SU-DHL-6 (cell line): ENCODE data around the gene IGSF22.

Source experiments
- H2AFZ ChIP-seq: fragments of 200-600 bp; sonication (generic); 2 replicates; pipeline ENCODE4 v1.6.1; 2014; ENCODE audit warnings: low read depth, mild to moderate bottlenecking, moderate library complexity, mixed read lengths, antibody characterized with exemption, low read length; ENCODE audit not compliant: severe bottlenecking
- H3F3A ChIP-seq: fragments of 200-600 bp; shearing (Covaris generic); 2 replicates; pipeline ENCODE4 v1.6.0; 2016; ENCODE audit warnings: antibody characterized with exemption, mild to moderate bottlenecking; ENCODE audit not compliant: insufficient read depth
- H3K27ac ChIP-seq: fragments of 200-600 bp; sonication (generic); 2 replicates; pipeline ENCODE4 v1.5.1; 2016; ENCODE audit warnings: low read depth, mild to moderate bottlenecking, low read length, moderate library complexity, mixed read lengths
- H3K27me3 ChIP-seq: fragments of 200-600 bp; sonication (generic), shearing (Covaris generic); 2 replicates; pipeline ENCODE4 v1.6.0; 2014; ENCODE audit warnings: mild to moderate bottlenecking, low read length
- H3K36me3 ChIP-seq: fragments of 200-600 bp; sonication (generic); 2 replicates; pipeline ENCODE4 v1.6.1; 2014; ENCODE audit warnings: mild to moderate bottlenecking, low read length, mixed read lengths
- H3K4me2 ChIP-seq: fragments of 300-600, 200-600 bp; shearing (Covaris generic), sonication (generic); 2 replicates; pipeline ENCODE4 v1.6.0; 2014; ENCODE audit warnings: low read length, low read depth, mild to moderate bottlenecking; ENCODE audit not compliant: poor library complexity, severe bottlenecking
- H3K4me3 ChIP-seq: fragments of 200-600 bp; sonication (generic); 2 replicates; pipeline ENCODE4 v1.5.1; 2014; ENCODE audit warnings: antibody characterized with exemption, low read length, mild to moderate bottlenecking, mixed read lengths; ENCODE audit not compliant: insufficient read depth, poor library complexity, severe bottlenecking
- H3K79me2 ChIP-seq: fragments of 200-600 bp; sonication (generic); 2 replicates; pipeline ENCODE4 v1.6.1; 2014; ENCODE audit warnings: mild to moderate bottlenecking, low read length, moderate library complexity; ENCODE audit not compliant: insufficient read depth
- H3K9ac ChIP-seq: fragments of 200-600 bp; sonication (generic); 2 replicates; pipeline ENCODE4 v1.7.0; 2014; ENCODE audit warnings: mild to moderate bottlenecking, low read length
- H3K9me2 ChIP-seq: fragments of 200-600 bp; sonication (generic); replicated peaks from 2 replicates; pipeline ENCODE4 v1.6.1; 2014; ENCODE audit warnings: low read length; ENCODE audit not compliant: insufficient read depth
- H3K9me3 ChIP-seq: fragments of 200-600 bp; sonication (generic); 2 replicates; pipeline ENCODE4 v1.6.1; 2014; ENCODE audit warnings: low read length, mixed read lengths; ENCODE audit not compliant: insufficient read depth
- H4K20me1 ChIP-seq: fragments of 200-600 bp; sonication (generic); 2 replicates; pipeline ENCODE4 v1.6.1; 2014; ENCODE audit warnings: low read depth, mild to moderate bottlenecking, antibody characterized with exemption, low read length, moderate library complexity, mixed read lengths
- CTCF ChIP-seq: fragments of 200-600 bp; sonication (generic); IDR thresholded peaks from one replicate; pipeline ENCODE4 v1.5.1; 2017; ENCODE audit warnings: antibody characterized with exemption, mild to moderate bottlenecking, low read length, moderate library complexity; ENCODE audit not compliant: insufficient read depth, poor library complexity, severe bottlenecking
- EZH2phosphoT487 ChIP-seq: fragments of 200-600 bp; sonication (generic), shearing (Covaris generic); conservative IDR thresholded peaks from 2 replicates; pipeline ENCODE4 v1.6.1; 2018; ENCODE audit warnings: mild to moderate bottlenecking, antibody characterized with exemption, low read length, moderate library complexity, mixed read lengths

The IGSF22 gene

DNA sequence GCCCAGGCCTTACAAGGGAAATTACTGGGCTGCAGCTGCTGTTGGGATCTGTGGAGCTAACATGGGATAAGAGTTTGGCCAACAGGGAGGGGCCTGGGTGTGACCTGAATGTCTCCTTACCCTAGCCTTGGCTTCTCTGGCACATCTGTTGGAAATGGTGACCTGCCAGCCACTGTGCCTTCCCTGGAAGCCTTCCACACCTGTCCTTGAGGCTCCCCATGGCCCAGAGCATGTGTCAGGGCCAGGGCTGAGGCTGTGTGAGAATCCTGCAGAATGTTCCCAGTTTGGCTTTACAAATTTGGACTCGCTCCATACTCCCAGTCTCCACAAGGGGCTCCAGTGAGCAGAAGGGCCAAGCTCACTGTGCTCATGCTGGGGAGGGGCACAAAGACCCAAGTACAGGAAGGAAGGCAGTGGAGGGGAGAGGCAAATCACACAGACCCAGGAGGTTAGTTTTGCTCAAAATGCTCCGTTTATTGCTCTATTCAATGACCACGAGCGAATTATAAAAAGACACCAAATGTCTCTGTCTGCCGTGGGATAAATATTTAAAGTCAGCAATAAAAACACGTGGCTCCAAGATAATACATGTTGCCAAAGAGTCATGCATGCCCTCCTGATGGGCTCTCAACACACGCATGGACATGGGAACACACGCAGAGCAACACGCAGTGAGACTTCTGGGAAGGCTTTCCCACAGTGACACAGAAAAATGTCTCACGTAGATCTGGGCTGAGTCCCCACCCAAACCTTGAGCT is 1.7 kb upstream of the IGSF22 start:
- peak overlapping the region; percentile 33 for H2AFZ ChIP-seq
- TF ChIP-seq EZH2phosphoT487 (no peak), CTCF (peak; percentile 70)
- H3K4me3 ChIP-seq = no peak overlapping the region
- H4K20me1 ChIP-seq = no peaks in the 10 kb centered on the region
- H3K27ac ChIP-seq = no peak overlapping the region
- H3K27me3 ChIP-seq = no peaks in the 10 kb centered on the region
- no peaks in the 10 kb centered on the region for H3K9me2 ChIP-seq
- H3K9ac ChIP-seq = no peak overlapping the region
- no peak overlapping the region for H3K4me2 ChIP-seq
- H3K36me3 ChIP-seq = no peaks in the 10 kb centered on the region
- no peaks in the 10 kb centered on the region for H3K79me2 ChIP-seq
- H3F3A ChIP-seq = no peaks in the 10 kb centered on the region
- no peaks in the 10 kb centered on the region for H3K9me3 ChIP-seq

GRCh38 chr11:18723991-18724390 is 2.0 kb downstream of the IGSF22 start:
- H3K36me3 ChIP-seq = no peaks in the 10 kb centered on the region
- no peaks in the 10 kb centered on the region for H3K79me2 ChIP-seq
- H3K27me3 ChIP-seq = no peaks in the 10 kb centered on the region
- no peaks in the 10 kb centered on the region for H3K9me2 ChIP-seq
- H3K27ac ChIP-seq = no peak overlapping the region
- H3K9ac ChIP-seq = no peak overlapping the region
- H3K9me3 ChIP-seq = no peaks in the 10 kb centered on the region
- no peak for TF ChIP-seq CTCF
- TF ChIP-seq EZH2phosphoT487 = no peak
- no peak overlapping the region for H3K4me2 ChIP-seq
- no peak overlapping the region for H2AFZ ChIP-seq
- H3F3A ChIP-seq = no peaks in the 10 kb centered on the region
- H4K20me1 ChIP-seq = no peaks in the 10 kb centered on the region
- no peak overlapping the region for H3K4me3 ChIP-seq

DNA sequence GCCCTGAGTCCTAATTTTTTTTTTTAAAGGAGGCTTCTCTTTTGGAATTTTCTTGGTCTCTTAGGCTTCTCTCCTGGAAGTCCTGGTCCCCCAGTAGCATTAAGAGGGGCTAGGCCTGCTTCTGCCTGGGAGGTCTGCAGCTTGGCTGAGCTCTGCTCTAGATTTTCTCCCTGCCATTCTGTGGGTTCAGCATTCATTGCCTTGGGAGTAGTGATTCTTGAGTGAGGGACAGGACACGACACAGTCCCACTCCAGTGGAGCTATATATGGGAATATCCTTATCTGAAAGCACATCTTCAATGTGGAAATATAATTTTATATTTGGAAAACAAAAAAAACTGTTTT is 3.7 kb downstream of the IGSF22 start:
- no peaks in the 10 kb centered on the region for H3K9me3 ChIP-seq
- no peaks in the 10 kb centered on the region for H3K27me3 ChIP-seq
- no peaks in the 10 kb centered on the region for H4K20me1 ChIP-seq
- H3K27ac ChIP-seq = no peak overlapping the region
- no peaks in the 10 kb centered on the region for H3K79me2 ChIP-seq
- no peaks in the 10 kb centered on the region for H3F3A ChIP-seq
- no peaks in the 10 kb centered on the region for H3K36me3 ChIP-seq
- peak overlapping the region; percentile 87 for H2AFZ ChIP-seq
- TF ChIP-seq CTCF (no peak), EZH2phosphoT487 (no peak)
- no peak overlapping the region; the same call in 1 of the 2 replicates for H3K9ac ChIP-seq
- no peak overlapping the region for H3K4me3 ChIP-seq
- no peaks in the 10 kb centered on the region for H3K9me2 ChIP-seq
- peak overlapping the region; percentile 81 for H3K4me2 ChIP-seq
